ENCODE data around the gene TAF4B.

Gene TAF4B

GRCh38 chr18:26304511-26304910 is 78.3 kb downstream of the TAF4B start:
- no peak for DNase-seq (ENCODE audit: low read depth in 2 of 2)

- no peak for DNase-seq (ENCODE audit: low read depth in 2 of 2)
Observed at GRCh38 chr18:26307161-26307773, 81.0 kb downstream of the TAF4B start.

- DNase-seq (ENCODE audit: low read depth in 2 of 2): no peak
Observed at GRCh38 chr18:26309281-26309680, 83.0 kb downstream of the TAF4B start.

DNA sequence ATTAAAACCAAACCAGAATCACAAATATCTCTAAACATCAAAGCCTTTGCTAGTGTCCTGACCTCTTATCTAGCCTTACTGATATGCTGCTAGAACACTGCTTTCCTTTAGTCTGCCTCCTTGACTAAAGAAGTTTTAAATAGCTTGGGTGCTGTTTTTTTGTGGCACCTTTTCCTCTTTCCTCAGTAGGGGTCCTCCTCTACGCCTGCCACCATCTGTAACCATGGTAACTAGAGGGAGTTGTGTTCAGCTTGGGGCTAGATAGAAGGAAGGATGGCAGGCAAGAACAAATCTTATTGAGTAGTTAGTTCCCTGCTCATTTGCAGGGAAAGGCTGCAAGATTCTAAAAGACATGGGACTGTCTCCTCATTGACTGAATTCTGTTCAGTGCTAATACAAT is 86.0 kb downstream of the TAF4B start:
- DNase-seq (ENCODE audit: low read depth in 2 of 2): no peak

- no peak for DNase-seq (ENCODE audit: low read depth in 2 of 2)
Observed at GRCh38 chr18:26317398-26317797, 91.2 kb downstream of the TAF4B start.

- DNase-seq (ENCODE audit: low read depth in 2 of 2): no peak
Observed at GRCh38 chr18:26320686-26321085, 94.4 kb downstream of the TAF4B start.

DNA sequence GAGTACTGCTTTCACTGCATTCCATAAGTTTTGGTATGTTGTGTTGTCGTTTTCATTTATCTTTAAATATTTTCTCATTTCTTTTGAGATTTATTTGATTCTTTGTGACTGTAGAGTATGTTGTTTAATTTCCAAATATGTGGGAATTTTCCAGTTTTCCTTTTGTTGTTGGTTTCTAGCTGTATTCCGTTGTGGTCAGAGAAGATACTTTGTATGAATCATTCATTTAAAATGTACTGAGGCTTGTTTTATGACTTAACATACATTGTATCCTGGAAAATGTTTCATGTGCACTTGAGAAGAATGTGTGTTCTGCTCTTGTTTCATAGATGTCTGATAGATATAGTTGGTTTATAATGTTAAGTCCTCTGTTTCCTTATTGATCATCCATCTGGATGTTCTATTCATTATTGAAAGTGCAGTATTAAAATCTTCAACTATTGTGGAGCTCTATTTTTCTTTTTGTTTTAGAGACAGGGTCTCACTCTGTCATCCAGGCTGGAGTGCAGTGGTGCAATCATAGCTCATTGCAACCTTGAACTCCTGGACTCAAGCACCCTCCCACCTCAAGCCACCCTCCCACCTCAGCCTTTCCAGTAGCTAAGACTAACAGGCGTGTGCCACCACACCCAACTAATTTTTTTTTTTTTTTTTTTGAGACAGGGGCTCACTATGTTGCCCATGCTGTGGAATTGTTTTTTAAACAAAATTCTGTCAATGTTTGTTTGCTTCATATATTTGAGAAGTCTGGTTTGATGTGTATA is 96.8 kb downstream of the TAF4B start:
- no peak for DNase-seq (ENCODE audit: low read depth in 2 of 2)

DNA sequence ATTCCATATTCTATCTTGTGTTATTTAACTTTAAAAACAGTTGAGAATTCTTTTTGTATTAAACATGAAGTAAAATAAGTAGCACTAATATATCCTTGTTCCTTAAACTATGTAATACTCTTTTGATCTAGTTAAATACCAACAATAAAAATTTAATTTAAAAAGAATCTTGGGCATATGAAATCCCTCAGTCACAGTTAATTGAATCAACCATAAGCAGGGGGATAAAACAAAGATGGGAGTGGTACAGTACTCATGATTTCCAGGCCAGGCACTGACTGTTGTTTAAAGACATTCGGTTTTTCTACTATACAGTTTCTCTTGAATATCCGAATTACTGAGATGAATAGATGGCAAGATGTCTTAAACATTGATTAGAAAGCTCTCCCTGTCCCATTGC is 99.5 kb downstream of the TAF4B start:
- no peak for DNase-seq (ENCODE audit: low read depth in 2 of 2)

- DNase-seq (ENCODE audit: low read depth in 2 of 2): no peak
Observed at GRCh38 chr18:26327062-26327461, 100.8 kb downstream of the TAF4B start.

DNA sequence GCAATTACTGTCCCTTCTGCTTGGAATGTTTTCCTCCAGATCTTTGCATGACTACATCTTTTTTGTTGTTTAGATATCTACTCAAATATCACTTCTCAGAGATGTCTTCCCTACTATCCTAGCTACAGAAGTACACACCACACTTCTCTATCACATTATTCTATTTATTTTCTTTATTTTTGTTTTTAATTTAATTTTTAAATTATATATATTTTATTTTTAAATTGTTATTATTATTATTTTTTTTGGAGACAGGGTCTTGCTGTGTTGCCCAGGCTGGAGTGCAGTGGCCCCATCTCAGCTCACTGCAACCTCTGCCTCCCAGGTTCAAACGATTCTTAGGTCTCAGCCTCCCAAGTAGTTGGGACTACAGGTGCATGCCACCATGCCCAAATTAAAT is 106.7 kb downstream of the TAF4B start:
- DNase-seq (ENCODE audit: low read depth in 2 of 2): no peak

GRCh38 chr18:26335156-26335555 is 108.9 kb downstream of the TAF4B start:
- no peak for DNase-seq (ENCODE audit: low read depth in 2 of 2)

DNA sequence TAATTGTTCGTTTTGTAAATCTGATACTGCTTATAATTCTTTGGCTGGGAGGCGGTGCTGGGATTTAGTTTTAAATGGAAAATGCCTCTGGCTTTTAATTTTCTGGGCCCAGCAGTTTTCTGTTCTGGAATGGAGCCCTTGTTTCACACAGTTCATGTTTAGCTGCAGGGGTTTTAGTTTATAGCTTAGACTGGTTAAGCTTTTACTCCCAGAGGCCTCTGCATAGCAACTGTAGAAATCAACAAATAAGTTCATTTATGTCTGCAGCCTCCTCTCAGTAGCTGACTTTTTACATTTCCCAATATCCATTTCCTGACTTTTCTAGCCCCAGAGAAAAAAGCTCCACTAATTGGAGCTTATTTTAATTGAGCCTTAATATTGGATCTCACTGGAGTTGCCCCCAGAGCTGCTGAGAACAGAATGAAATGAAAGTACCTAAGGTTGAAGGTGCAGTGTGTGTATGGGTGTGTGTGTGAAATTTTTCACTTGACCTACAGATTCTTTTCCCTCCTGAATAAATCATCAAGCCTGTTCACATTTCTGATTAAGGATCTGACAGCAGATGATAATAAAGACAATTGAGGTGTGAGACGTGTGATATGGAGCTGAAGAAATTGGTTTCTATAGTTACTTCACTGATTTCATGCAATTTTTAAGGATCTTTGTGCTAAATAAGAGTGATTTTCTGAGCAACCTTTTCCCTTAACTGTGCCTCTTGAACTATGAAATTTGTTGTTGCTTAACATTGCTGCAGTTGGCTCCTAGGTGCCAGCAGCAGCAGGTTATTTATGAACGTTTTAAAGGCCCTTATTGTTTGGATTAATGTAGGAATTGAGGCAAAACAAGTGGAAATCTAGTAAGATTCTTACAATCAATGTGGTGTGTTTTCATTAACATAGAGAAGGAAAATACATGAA is 109.6 kb downstream of the TAF4B start:
- no peak for DNase-seq (ENCODE audit: low read depth in 2 of 2)

GRCh38 chr18:26336572-26336971 is 110.3 kb downstream of the TAF4B start:
- no peak for DNase-seq (ENCODE audit: low read depth in 2 of 2)

DNA sequence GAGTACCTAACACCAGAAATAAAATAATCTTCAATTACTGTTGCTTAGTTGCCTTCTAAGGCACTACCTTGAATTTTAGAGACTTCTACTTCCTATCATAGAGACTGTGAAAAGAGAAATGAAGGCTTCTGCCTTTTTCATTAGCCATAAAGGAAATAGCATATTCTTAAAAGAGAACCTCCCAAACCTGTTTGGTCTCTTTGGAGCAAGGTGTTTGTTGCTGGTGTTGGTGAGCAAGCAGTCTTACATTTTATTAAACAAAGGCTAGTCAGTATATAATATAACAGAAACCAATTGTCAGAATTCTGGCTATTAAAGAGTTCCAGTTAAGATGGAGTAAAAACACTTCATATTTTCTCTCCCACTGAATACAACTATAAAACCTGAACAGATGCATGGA is 116.4 kb downstream of the TAF4B start:
- DNase-seq (ENCODE audit: low read depth in 2 of 2): no peak

DNA sequence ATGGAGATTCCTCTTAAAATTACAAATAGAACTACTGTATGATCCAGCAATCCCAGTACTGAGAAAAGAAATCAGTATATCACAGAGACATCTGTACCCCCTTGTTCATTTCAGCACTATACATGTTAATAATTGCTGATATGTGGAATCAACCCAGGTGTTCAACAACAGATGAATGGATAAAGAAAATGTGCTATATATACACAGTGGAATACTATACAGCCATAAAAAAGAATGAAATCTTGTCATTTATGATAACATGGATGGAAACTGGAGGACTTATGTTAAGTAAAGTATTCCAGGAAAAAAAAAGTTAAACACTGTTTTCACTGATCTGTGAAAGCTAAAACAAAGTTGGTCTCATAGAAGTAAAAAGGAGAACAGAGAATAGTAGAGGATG is 124.7 kb downstream of the TAF4B start:
- no peak for DNase-seq (ENCODE audit: low read depth in 2 of 2)

- no peak for DNase-seq (ENCODE audit: low read depth in 2 of 2)
Observed at GRCh38 chr18:26356045-26356785, 130.0 kb downstream of the TAF4B start.

DNA sequence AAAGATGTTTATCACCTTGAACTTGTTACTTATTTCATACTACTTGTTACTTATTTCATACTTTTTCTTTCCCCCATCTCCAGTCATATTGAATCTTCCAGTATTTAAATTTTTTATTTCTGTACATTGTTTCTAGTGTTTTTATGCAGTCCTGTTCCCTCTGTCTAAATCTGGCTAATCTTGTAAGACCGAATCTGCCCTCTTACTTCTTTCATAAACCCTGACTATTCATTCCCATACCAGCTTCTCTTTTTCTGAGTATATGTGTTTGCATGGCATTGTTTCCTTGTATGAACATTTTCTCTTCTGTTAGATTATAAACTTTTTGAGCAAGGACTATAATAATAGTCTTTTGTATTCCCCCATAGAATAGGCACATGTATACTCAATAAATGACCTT is 131.7 kb downstream of the TAF4B start:
- no peak for DNase-seq (ENCODE audit: low read depth in 2 of 2)

- DNase-seq (ENCODE audit: low read depth in 2 of 2): no peak
Observed at GRCh38 chr18:26362021-26362420, 135.8 kb downstream of the TAF4B start.

GRCh38 chr18:26367425-26367824 is 141.2 kb downstream of the TAF4B start:
- no peak for DNase-seq (ENCODE audit: low read depth in 2 of 2)

DNA sequence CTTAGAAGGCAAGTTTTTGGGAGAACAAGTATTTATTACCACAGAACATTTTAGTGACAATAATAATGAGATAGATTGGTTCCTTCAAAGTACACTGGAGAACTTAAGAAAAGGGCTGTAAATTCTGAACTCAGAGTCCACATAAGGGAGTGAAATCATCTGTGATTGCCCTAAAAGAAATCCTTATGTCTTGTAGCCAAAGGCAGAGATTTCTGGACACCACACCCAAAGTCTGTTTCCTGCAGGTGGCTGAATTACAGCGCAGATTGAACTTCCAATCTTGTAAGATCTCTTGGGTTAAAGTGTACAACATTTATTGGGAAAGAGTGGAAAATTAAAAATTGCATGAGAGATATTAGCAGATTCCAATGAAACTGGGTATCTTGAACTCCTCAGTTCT is 143.8 kb downstream of the TAF4B start:
- DNase-seq (ENCODE audit: low read depth in 2 of 2): no peak

GRCh38 chr18:26376105-26376504 is 149.9 kb downstream of the TAF4B start:
- no peak for DNase-seq (ENCODE audit: low read depth in 2 of 2)

GRCh38 chr18:26378701-26379100 is 152.5 kb downstream of the TAF4B start:
- no peak for DNase-seq (ENCODE audit: low read depth in 2 of 2)

Data from stimulated activated CD4-positive, alpha-beta T cell treated with anti-CD3 and anti-CD28 coated beads, Interleukin-12 subunit alpha, Interleukin-12 subunit beta, amount 100 ng/mL, for 24 hours (primary cell).